ENCODE data around the gene UNC13A. TPM values are rescaled to one million over a fixed set of nuclear protein-coding genes. Genes with fewer than 3 reads are reported as not detected.

UNC13A gene
- total RNA-seq, 6 experiments from 2014 or later = 0.07 to 0.71 (median 0.21) TPM

- Mint-ChIP-seq H3K4me1 (ENCODE audit: low read depth) (no peaks in the 10 kb centered on the region), H3K4me3 (no peak overlapping the region), H3K36me3 (ENCODE audit: low read depth) (no peaks in the 10 kb centered on the region), H3K27ac (no peak overlapping the region), H3K9me3 (no peaks in the 10 kb centered on the region), H3K27me3 (ENCODE audit: insufficient read depth) (peaks cover 12% of the 10 kb centered on the region)
- no peak for DNase-seq
- no peak for TF ChIP-seq CTCF (IDR thresholded peaks at IDR 0.05)
Measured at GRCh38 chr19:17607936-17608335, 80.2 kb downstream of the UNC13A start.

- H3K4me1 Mint-ChIP-seq (ENCODE audit: low read depth) = no peaks in the 10 kb centered on the region
- no peak overlapping the region for H3K27ac Mint-ChIP-seq
- H3K9me3 Mint-ChIP-seq = no peaks in the 10 kb centered on the region
- no peak for DNase-seq
- H3K4me3 Mint-ChIP-seq = peak overlapping the region; percentile 40; the same call in 1 of the 2 replicates
- peaks cover 17% of the 10 kb centered on the region for H3K27me3 Mint-ChIP-seq (ENCODE audit: insufficient read depth)
- TF ChIP-seq CTCF (IDR thresholded peaks at IDR 0.05) = no peak
- no peaks in the 10 kb centered on the region for H3K36me3 Mint-ChIP-seq (ENCODE audit: low read depth)
Measured at GRCh38 chr19:17606590-17607185, 81.5 kb downstream of the UNC13A start.

- Mint-ChIP-seq H3K4me3 (no peak overlapping the region; the same call in 1 of the 2 replicates), H3K27ac (no peak overlapping the region), H3K4me1 (ENCODE audit: low read depth) (0 out of 2 replicates have a peak, but pooled peaks cover 5% of the 10 kb centered on the region), H3K9me3 (no peaks in the 10 kb centered on the region), H3K36me3 (ENCODE audit: low read depth) (no peaks in the 10 kb centered on the region), H3K27me3 (ENCODE audit: insufficient read depth) (peaks cover 23% of the 10 kb centered on the region)
- no peak for DNase-seq
- peak; percentile 82 for TF ChIP-seq CTCF (IDR thresholded peaks at IDR 0.05)
Measured at GRCh38 chr19:17605761-17606589, 82.2 kb downstream of the UNC13A start.

GRCh38 chr19:17605117-17605516 is 83.0 kb downstream of the UNC13A start:
- Mint-ChIP-seq H3K4me3 (no peak overlapping the region), H3K9me3 (no peaks in the 10 kb centered on the region), H3K36me3 (ENCODE audit: low read depth) (no peaks in the 10 kb centered on the region), H3K27ac (no peak overlapping the region), H3K4me1 (ENCODE audit: low read depth) (0 out of 2 replicates have a peak, but pooled peaks cover 6% of the 10 kb centered on the region), H3K27me3 (ENCODE audit: insufficient read depth) (peaks cover 28% of the 10 kb centered on the region)
- no peak for DNase-seq
- TF ChIP-seq CTCF (IDR thresholded peaks at IDR 0.05) = no peak

GRCh38 chr19:17604372-17605025 is 83.7 kb downstream of the UNC13A start:
- Mint-ChIP-seq H3K4me1 (ENCODE audit: low read depth) (0 out of 2 replicates have a peak, but pooled peaks cover 6% of the 10 kb centered on the region), H3K27me3 (ENCODE audit: insufficient read depth) (peaks cover 28% of the 10 kb centered on the region), H3K36me3 (ENCODE audit: low read depth) (no peaks in the 10 kb centered on the region), H3K4me3 (no peak overlapping the region), H3K27ac (no peak overlapping the region), H3K9me3 (no peaks in the 10 kb centered on the region)
- no peak for DNase-seq
- TF ChIP-seq CTCF (IDR thresholded peaks at IDR 0.05) = no peak

All from HFFc6 (cell line).